C4-2B (cell line): ENCODE data around the gene LMLN.
"Not testable (repeated sequence)": the region's sequence is repeated elsewhere in the genome, so short reads cannot be mapped to it uniquely, and the experiment has no call there.

ENCODE experiments used
- H3K27ac ChIP-seq: fragments of 450-650 bp; 2 replicates; pipeline ENCODE4 v1.5.1; 2017
- ZFX ChIP-seq: fragments of 450-650 bp; IDR thresholded peaks from 2 replicates; pipeline ENCODE4 v1.6.1; 2017
- TF ChIP-seq, protein P1 (sequence below): fragments of 450-650 bp; conservative IDR thresholded peaks from 2 replicates; pipeline ENCODE4 v1.5.1; 2017; ENCODE audit warnings: mild to moderate bottlenecking

Gene LMLN, protein sequence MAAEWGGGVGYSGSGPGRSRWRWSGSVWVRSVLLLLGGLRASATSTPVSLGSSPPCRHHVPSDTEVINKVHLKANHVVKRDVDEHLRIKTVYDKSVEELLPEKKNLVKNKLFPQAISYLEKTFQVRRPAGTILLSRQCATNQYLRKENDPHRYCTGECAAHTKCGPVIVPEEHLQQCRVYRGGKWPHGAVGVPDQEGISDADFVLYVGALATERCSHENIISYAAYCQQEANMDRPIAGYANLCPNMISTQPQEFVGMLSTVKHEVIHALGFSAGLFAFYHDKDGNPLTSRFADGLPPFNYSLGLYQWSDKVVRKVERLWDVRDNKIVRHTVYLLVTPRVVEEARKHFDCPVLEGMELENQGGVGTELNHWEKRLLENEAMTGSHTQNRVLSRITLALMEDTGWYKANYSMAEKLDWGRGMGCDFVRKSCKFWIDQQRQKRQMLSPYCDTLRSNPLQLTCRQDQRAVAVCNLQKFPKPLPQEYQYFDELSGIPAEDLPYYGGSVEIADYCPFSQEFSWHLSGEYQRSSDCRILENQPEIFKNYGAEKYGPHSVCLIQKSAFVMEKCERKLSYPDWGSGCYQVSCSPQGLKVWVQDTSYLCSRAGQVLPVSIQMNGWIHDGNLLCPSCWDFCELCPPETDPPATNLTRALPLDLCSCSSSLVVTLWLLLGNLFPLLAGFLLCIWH

DNA sequence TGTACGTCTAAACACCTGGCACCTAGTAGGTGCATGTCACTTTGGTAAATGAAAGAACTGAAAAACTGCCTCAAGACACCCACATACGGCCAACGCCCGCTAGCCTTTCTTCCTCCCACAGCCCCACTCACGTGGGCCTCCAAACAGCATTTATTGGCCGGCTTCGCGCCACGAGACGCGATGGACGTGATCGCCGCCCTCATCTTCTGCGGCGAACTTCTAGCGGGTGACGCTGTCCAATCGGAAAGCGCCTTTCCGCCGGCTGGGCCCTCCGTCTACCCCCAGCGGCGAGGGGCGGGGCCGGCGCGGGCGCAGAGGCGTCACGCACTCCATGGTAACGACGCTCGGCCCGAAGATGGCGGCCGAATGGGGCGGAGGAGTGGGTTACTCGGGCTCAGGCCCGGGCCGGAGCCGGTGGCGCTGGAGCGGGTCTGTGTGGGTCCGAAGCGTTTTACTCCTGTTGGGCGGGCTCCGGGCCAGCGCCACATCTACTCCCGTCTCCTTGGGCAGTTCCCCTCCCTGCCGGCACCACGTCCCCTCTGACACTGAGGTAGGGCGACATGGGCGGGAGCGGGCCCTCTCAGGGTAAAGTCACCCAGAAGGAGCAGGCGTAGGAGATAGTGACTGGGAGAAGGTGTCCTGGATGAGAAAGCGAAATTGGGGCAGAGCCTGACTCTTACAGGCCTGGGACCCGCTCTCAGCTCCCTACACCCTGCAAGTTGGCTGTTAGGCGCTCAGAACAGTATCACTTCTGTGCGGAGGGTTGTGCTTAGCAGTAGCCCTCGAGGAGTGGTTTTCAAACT, at the start of gene LMLN:
TSS of gene LMLN (plus strand) at position 327 of the 803 bp plus-strand sequence. CDS start at position 356, 29 bp downstream.
- TF ChIP-seq, protein P1, sequence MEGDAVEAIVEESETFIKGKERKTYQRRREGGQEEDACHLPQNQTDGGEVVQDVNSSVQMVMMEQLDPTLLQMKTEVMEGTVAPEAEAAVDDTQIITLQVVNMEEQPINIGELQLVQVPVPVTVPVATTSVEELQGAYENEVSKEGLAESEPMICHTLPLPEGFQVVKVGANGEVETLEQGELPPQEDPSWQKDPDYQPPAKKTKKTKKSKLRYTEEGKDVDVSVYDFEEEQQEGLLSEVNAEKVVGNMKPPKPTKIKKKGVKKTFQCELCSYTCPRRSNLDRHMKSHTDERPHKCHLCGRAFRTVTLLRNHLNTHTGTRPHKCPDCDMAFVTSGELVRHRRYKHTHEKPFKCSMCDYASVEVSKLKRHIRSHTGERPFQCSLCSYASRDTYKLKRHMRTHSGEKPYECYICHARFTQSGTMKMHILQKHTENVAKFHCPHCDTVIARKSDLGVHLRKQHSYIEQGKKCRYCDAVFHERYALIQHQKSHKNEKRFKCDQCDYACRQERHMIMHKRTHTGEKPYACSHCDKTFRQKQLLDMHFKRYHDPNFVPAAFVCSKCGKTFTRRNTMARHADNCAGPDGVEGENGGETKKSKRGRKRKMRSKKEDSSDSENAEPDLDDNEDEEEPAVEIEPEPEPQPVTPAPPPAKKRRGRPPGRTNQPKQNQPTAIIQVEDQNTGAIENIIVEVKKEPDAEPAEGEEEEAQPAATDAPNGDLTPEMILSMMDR, result no peak
- peak; percentile 83 for TF ChIP-seq ZFX
- H3K27ac ChIP-seq, result peak within 1 kb of the TSS; percentile 70

DNA sequence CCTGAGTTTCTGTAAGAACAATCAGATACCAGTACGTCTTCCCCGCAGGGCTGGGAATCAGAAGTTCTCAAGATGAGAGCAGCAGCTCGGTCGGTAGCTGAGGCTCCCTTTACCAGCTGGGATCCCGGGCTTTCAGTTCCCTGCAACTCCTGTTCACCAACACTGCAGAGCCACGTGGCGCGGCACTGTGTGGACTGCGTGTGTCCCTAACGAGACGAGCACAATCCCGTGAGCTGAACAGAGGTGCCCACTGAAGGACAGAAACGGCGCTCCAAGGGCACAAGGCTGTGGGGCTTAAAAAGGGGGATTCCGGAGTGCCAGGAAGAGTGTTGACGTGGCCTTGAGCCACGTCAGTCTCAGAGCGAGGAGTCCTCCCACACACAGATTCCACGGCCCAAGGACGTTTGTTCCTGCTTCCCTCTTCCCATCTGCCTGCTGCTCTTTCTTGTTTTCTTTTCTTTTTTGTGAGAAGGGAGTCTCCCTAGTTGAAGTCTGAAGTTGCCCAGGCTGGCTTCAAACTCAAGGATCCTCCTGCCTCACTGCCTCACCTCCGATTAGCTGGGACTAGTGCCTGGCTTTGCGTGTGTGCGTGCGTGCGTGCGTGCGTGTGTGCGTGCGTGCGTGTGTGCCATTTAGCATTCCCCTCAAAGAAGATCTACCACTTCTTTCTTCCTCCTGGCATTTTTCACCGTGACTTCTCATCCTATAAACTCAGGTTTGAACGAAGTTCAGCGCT, 47.1 kb upstream of the LMLN start:
- TF ChIP-seq ZFX, result no peak
- TF ChIP-seq, protein P1, result no peak
- no peak overlapping the region for H3K27ac ChIP-seq

DNA sequence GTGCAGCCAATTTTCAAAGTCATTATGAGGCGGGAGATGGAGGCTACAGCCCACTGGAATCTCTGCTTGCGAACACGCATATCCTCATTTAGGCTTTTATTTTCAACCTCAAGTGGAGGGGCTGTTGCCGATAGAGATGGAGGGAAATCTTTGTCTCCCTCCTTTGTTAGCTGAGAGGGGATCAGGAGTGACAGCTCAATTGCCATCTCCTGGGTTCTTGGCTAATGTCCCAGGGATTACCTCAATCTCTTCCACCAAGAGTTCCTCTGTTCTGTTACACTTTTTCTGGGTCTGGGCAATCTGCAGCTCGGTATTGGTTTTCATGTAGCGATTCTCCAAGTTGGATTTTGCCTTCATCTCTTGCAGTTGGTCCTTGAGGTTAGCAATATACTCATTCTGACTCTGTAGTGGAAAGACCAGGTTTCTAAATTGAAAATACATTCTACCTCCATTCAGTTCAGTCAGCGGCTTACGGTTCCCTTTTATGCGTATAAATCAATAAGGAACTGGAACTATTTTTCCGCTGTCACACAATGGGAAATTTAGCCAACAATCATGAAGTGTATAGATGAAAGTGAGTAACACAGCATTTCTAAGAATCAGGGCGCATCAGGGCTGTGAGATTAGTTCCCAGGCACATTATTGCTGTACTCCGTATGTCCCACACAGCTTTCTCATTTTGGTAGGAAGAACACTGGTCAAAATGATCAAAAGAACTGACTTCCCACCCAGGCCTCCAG, 46.2 kb upstream of the LMLN start:
- H3K27ac ChIP-seq, result no peak overlapping the region
- no peak for TF ChIP-seq ZFX
- TF ChIP-seq, protein P1, result no peak

DNA sequence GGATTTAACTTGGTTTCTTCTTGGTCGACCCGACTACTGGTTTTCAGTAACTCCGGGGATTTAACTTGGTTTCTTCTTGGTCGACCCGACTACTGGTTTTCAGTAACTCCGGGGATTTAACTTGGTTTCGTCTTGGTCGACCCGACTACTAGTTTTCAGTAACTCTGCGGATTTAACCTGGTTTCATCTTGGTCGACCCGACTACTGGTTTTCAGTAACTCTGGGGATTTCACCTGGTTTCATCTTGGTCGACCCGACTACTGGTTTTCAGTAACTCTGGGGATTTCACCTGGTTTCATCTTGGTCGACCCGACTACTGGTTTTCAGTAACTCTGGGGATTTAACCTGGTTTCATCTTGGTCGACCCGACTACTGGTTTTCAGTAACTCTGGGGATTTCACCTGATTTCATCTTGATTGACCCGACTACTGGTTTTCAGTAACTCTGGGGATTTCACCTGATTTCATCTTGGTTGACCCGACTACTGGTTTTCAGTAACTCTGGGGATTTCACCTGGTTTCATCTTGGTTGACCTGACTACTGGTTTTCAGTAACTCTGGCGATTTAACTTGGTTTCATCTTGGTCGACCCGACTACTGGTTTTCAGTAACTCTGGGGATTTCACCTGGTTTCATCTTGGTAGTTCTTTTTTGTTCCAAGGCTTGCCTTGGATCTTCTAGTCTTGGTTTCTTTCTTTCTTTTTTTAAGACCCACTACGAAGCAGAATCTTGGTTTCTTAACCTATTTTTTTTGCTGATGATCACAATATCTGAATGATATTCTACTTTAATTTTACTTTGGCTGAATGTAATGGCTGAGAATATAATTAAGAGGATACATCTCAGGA, 38.4 kb upstream of the LMLN start:
- H3K27ac ChIP-seq, result not testable (repeated sequence)

DNA sequence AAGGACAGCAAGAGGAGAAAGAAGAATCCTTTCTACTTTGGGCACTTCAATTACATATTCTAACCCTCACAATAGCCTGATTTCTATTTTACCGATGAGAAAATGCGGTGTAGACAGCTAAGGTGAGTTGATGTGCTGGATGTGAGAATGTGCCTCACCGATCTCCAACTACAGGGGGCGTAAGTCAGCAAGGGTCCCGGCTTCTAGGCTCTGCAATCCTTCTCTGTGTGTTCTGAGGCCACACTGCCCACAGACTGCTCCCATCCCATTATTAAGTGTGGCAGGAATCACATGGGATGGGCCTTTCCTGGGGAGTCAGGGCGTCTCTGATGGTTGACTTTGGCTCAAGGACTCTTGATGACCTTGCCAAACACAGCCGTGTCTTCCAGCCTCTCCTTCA, 33.6 kb upstream of the LMLN start:
- TF ChIP-seq, protein P1, result no peak
- no peak for TF ChIP-seq ZFX
- no peak overlapping the region for H3K27ac ChIP-seq

DNA sequence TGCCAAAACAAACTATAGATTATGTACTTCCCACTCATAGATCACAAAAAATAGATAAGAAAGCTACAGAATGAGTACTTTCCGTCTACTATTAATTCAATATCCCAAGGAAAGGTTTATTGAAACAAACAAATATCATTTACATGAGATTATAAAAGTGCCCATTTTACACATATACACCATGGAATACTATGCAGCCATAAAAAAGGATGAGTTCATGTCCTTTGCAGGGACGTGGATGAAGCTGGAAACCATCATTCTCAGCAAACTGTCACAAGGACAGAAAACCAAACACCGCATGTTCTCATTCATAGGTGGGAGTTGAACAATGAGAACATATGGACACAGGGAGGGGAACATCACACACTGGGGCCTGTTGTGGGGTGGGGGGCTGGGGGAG, 32.4 kb upstream of the LMLN start:
- not testable (repeated sequence) for H3K27ac ChIP-seq

DNA sequence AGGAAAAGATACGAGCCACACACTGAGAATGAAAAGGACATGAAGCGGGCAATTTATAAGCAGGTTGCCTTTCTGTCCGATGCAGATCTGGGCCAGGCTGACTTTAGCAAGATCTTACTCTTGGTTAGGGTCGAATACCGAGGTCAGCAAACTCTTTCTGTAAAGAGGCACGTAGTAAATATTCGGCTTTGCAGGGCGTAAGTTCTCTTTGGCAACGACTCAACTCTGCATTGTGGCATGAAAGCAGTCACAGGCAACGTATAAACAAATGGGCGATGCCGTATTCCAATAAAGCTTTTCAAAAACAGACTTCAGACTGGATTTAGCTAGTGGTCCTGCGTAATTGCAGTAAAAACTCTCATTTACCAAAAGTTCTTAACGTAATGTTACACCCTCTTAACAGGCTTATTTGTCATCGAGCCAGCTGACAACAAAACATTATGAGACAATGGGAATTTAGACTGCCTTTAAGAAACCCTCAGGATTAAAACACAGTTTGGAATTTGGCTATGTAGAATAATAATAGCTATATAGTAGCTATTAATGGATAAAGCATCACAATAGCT, 23.1 kb upstream of the LMLN start:
- no peak for TF ChIP-seq ZFX
- TF ChIP-seq, protein P1, result no peak
- H3K27ac ChIP-seq, result no peak overlapping the region
